GM19324 (cell line): ENCODE results near the gene REEP6.
"Not testable (repeated sequence)": the region's sequence is repeated elsewhere in the genome, so short reads cannot be mapped to it uniquely, and the experiment has no call there.

Experiments
- ATAC-seq: cut with Tn5 transposase; IDR thresholded peaks from one replicate; pipeline ENCODE4 v1.9.1; 2021; ENCODE audit warnings: mild to moderate bottlenecking, moderate library complexity; ENCODE audit not compliant: unreplicated experiment, low FRiP score

The REEP6 gene

DNA sequence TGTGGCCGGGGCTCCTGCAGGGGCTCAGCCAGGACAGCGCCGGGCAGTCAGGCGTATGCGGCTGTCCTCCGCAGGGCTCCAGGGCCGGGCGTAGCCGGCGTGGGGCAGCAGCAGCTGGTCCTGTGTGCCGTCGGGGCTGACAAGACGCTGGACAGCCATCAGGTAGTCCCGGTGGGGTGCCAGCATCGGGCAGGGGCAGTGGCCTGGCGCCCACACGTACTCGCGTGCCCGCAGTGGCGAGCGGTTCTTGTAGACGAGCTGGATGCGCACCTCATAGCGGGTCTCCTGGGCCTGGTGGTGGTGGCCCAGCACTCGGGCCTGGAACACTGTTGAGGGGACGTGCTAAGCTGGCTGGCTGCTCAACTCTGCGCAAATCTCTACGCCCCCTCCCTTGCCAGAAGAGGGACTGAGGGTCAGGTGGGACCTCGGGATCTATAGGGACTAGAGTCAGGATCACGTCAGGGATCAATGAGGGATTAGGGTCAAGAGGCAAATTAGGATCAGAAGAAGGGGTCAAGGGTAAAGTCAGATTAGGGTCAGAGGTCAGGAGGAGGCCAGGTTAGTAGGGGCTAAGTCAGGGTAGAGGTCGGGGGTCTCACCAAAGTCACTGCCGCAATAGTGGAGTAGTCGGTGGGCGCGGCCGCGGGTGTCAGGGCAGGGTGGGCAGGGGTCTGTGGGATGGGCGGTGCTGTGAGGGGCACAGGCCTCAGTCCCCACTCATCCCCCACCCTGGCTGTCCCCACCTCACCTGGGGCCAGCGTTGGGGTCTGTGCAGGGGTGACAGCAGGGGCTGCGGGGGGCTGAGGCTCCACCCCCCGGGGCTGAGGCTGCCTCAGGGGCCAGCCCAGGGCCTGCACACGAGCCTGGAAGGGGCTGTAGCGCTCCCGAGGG, 15.3 kb downstream of the REEP6 start:
- ATAC-seq: no peak

DNA sequence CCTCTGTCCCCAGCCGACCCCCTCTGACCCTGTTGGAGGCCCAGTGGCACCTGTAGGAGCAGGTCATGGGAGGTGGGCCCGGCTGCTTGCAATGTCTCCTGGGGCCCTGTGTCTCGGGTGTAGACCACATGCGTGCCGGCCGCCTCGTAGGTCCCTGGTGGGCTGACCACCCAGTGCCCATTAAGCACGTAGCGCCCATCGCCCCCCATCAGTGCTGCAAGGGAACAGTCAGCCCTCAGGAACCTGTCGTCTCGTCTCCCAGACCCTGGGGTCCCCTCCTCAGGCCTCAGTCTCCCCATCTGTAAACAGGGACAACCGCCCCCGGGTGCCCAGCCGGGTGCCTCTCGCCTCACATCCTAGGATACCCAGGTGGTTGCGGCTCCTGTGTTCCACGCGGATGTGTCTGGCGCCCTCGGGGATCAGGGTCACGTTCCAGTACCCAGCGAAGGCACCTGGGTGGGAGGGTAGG, 16.2 kb downstream of the REEP6 start:
- no peak for ATAC-seq

- no peak for ATAC-seq
These were observed 17.0 kb downstream of the REEP6 start for GRCh38 chr19:1507763-1508506.

- ATAC-seq: no peak
These were observed 17.5 kb downstream of the REEP6 start for GRCh38 chr19:1508507-1508856.

DNA sequence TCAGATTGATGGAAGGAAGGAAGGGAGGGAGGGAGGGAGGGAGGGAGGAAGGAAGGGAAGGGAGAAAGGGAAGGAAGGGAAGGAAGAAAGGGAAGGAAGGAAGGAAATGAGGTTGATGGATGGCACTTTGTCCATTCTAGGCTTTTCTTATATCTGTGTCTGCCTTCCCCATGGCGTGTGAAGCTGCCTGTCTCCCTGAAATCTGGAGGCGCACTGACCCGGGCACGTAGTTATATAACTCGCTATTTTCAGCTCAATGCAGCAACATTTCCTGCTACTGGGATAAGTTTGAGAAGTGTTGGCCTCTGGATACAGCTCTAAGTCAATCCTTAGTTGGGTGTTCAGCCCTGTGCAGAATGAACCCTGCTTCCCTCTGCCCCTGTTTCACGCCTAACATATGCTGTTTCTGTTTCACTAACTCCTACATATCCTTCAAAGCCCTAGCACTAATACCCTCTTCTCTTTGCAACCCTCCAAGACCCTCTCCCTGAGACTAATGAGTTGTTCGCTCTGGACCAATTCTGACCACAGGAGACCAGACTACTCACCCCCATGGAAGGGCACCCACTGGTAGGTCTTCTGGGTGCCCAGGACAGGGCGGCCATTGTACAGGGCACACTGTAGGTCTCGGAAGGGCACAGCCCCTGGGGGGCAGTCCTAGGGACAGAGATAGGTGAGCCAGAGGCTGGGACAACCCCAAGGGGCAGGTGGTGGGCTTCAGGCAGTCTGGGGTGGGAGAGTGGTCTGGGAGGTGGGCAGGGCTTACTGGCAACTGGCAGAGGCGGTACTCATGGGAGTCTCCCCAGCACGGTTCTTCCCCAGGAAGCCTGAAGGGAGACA, 18.8 kb downstream of the REEP6 start:
- ATAC-seq: no peak

- ATAC-seq: no peak
These were observed 19.4 kb downstream of the REEP6 start for GRCh38 chr19:1510442-1510806.

DNA sequence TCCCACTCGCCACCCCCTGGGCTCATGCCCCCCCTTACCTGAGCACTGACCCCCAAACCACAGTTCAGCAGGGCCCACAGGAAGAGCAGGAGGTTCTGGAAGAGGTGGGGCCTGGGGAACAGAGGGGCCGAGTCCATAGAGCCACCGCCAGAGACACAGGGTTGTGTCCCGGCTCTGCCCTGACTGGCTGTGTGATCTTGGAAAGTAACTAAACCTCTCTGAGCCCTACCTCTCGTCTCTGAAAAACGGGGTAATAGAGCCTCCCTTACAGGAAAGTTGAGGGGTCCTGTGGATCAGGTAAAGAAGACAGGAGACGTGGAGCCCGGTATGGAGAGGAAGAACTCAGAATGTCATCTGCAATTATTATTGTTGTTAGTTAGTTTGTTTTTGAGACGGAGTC, 19.8 kb downstream of the REEP6 start:
- no peak for ATAC-seq

DNA sequence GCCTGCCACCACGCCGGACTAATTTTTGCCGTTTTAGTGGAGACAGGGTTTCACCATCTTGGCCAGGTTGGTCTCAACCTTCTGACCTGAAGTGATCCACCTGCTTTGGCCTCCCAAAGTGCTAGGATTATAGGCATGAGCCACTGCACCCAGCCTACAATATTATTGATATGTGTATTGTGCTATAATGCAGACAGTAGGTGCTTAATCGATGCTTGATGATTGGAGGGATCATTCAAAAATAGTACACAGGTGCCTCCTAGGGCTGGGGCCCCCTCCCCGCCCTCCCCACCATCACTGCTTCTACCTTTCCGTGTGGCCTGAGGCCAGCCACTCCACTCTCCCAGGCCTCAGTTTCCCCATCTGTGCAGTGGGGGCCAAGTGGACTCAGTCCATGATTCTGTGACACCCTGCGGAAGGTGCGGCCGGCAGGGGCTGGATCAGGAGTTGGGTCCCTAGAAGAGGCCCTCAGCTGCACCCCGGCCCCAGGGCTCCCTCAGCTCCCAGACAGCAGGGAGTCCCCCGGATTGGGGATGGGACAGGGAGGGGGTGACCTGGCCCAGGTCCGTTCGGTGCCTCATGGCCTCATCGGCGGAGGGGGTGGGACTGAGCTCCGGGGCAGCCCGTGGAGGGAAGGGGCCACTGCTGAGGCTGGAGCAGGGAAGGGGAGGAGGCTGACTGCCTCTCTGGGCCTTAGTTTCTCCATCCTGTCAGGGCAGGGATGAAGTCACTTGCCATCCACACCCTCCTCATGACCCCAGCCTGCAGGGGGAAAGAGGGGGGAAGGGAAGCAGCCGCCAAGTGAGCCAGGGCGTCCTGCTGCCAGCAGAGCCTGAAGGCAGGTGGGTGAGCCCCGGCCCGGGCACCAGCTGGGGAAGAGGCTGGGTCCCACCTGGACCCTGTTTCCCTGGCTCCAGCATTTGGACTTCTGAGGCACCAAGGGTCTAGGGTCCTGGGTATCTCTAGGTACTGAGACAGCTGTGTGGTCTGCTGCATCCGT, 20.6 kb downstream of the REEP6 start:
- ATAC-seq: no peak

GRCh38 chr19:1512671-1513498, 21.9 kb downstream of the REEP6 start, which contains the start of gene ADAMTSL5:
Gene ADAMTSL5 (minus strand): TSS chr19:1513019. CDS start chr19:1510943, 2,076 bp downstream.
- no peak for ATAC-seq

DNA sequence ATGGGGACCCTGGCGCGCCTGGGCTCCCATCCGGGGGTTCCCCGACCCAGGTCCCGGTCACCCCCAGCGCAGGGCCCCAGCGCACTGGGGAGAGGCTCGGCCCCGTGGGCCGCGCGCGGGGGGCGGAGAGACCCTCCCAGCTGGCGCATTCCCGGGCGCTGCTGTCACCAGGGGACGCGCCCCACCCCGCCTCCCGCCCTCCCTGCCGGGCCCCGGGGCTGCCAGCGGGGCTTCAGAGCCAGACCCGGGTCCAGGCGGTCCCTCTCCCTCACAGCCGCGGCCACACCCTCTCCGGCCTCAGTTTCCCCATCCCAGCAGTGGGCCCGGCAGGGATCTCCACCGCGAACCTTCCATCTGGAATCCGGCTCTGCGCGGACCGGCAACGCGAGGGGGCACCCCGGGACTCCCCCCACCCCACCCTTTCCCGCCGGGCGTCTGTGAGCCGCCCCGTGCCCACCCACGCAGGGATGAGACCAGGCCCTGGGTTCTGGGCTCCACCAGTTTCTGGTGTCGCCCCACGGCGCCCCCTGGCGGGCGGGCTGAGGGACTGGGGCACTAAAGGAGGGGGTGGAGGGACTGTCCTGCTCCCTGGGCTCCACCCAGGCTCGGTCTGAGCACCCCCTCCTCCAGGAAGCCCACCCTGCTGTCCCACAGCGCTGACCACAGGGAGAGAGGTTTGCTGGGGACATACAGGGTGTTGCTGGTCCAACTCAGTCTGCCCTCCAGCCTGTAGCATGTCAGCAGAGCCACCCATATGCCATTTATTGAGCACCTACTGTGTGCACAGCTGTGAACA, 22.7 kb downstream of the REEP6 start:
- ATAC-seq: no peak

DNA sequence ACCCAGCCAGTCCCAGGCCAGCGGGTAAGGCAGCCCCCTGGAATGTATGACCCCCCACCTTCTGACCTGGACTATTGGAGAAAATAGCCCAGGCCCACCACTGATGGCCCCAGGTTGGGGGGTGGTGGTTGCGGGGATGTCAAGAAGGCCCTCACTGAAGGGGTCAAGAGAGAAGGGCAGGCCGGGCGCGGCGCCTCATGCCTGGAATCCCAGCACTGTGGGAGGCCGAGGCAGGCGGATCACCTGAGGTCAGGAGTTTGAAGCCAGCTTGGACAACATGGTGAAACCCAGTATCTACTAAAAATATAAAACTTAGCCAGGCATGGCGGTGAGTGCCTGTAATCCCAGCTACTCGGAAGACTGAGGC, 23.3 kb downstream of the REEP6 start:
- ATAC-seq: no peak

GRCh38 chr19:1514986-1515721, 24.2 kb downstream of the REEP6 start:
- ATAC-seq: no peak

DNA sequence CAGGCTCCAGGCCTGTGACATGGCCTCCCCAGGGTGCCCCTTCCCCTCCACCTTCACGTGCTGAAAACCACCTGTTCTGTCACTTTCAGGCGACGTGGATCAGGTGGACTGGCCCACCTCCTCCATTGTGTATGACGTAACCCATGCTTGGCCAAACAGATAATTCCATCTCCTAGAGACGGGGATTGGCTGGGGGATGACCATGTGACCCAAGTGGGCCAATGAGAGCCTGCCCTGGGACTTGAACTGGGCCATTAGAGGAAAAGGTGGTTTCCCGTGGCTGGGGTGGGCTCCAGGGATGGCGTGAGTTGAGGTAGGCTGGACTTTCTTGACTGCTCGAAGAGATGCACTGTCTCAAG, 25.4 kb downstream of the REEP6 start:
- ATAC-seq: no peak

DNA sequence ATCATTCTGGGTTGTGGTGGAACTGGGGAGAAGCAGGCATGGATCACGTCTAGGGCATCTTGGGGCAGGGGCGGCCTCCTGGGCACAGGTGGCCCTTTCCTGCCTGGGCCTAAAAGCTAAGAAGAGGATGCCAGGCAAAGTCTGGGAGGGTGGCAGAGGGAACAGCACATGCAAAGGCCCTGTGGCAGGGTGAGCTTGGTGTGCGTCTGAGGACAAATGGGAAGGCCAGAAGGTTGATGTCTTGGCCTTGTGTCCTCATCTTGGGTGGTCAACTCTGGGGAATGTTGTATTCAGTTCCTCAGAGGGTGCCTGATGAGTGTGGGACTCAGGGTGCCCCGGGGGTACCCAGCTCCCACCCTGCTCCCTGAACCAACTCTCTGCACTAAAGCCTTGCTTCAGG, 27.5 kb downstream of the REEP6 start:
- ATAC-seq: no peak

DNA sequence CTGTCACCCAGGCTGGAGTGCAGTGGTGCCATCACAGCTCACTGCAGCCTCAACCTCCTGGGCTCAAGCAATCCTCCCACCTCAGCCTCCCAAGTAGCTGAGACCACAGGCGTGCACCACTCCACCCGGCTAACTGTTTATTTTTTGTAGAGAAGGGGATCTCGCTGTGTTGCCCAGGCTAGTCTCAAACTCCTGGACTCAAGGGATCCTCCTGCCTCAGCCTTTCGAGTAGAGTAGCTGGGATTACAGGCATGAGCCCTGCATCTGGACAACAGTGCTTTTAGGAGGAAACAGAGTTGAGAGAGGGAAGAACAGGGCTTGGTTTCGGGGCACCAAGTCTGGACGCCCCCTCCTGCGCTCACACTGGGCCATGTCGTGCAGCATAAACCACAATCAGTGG, 28.8 kb downstream of the REEP6 start:
- ATAC-seq: not testable (repeated sequence)

- no peak for ATAC-seq
These were observed 29.3 kb downstream of the REEP6 start for GRCh38 chr19:1520203-1520780.

DNA sequence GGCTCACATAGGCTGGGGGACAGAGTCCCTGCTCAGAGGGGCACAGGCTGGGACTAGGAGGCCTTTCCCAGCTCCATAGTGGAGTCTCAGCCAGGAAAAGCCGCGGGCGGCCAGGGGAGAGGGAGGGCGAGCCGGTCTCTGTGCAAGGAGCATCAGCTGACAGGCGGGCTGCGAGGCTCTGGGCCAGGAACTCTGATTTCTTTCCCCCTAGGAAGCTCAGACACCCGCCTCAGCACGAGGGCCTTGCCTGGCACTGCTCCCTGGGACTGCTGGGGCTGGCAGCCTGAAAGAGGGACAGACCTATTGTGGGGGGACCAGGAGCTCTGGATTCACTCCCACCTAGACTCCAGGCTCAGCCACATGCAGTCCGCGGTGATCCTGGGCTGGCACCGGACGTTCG, 30.7 kb downstream of the REEP6 start:
- ATAC-seq: no peak
